Fibroblast of skin of abdomen (primary cell): ENCODE data around the gene TICAM1. TPM values are rescaled to one million over a fixed set of nuclear protein-coding genes. Genes with fewer than 3 reads are reported as not detected.
A peak's percentile ranks its signal among the peaks of the same experiment; 100 is the strongest.
"Not testable (repeated sequence)": the region's sequence is repeated elsewhere in the genome, so short reads cannot be mapped to it uniquely, and the experiment has no call there.

Experiments
- DNase-seq: peaks from one replicate; pipeline ENCODE4 v3.0.0-alpha.2; 2013
- polyA plus RNA-seq, 2 experiments: library from polyadenylated mRNA; unstranded; fragments of 120-200 nt; gene quantifications; one replicate each; pipeline ENCODE4 v1.2.1, GENCODE V29; 2013; ENCODE audit not compliant: insufficient read length in 2 of 2

Gene TICAM1
- 16.5 TPM for polyA plus RNA-seq (2013, experiment 1 of 2; ENCODE audit: insufficient read length)
- polyA plus RNA-seq (2013, experiment 2 of 2; ENCODE audit: insufficient read length) = 17.1 TPM

- DNase-seq = peak; percentile 59
These were observed at the start of gene TICAM1 for GRCh38 chr19:4831304-4831978. Gene TICAM1 (minus strand): TSS chr19:4831712. CDS start chr19:4818377, 13,335 bp downstream.

- DNase-seq = no peak
These were observed 47.5 kb upstream of the TICAM1 start for GRCh38 chr19:4879041-4879440.

GRCh38 chr19:4878491-4878968 is 47.0 kb upstream of the TICAM1 start:
- no peak for DNase-seq

GRCh38 chr19:4877753-4878490 is 46.4 kb upstream of the TICAM1 start:
- DNase-seq = no peak

GRCh38 chr19:4873930-4874329 is 42.4 kb upstream of the TICAM1 start:
- DNase-seq = no peak

GRCh38 chr19:4871711-4872110 is 40.2 kb upstream of the TICAM1 start:
- DNase-seq = no peak

GRCh38 chr19:4870025-4870700 is 38.7 kb upstream of the TICAM1 start:
- peak; percentile 90 for DNase-seq

GRCh38 chr19:4868286-4868834 is 36.8 kb upstream of the TICAM1 start:
- no peak for DNase-seq

GRCh38 chr19:4867534-4868285 is 36.2 kb upstream of the TICAM1 start, which contains the start of gene PLIN3:
Gene PLIN3 (minus strand): TSS chr19:4867667. CDS start chr19:4861394, 6,273 bp downstream.
- peak; percentile 95 for DNase-seq

- DNase-seq = peak; percentile 38
These were observed 35.3 kb upstream of the TICAM1 start for GRCh38 chr19:4866595-4867424.

GRCh38 chr19:4861147-4861546 is 29.6 kb upstream of the TICAM1 start:
- no peak for DNase-seq

GRCh38 chr19:4859697-4860096 is 28.2 kb upstream of the TICAM1 start:
- DNase-seq = no peak

GRCh38 chr19:4856468-4856867 is 25.0 kb upstream of the TICAM1 start:
- not testable (repeated sequence) for DNase-seq

GRCh38 chr19:4853506-4853905 is 22.0 kb upstream of the TICAM1 start:
- not testable (repeated sequence) for DNase-seq

- DNase-seq = no peak
These were observed 21.0 kb upstream of the TICAM1 start for GRCh38 chr19:4852484-4852883.

GRCh38 chr19:4851551-4852290 is 20.2 kb upstream of the TICAM1 start:
- peak; percentile 47 for DNase-seq

GRCh38 chr19:4849019-4849418 is 17.5 kb upstream of the TICAM1 start:
- no peak for DNase-seq

GRCh38 chr19:4847190-4847973 is 15.9 kb upstream of the TICAM1 start:
- DNase-seq = no peak

GRCh38 chr19:4845975-4846374 is 14.5 kb upstream of the TICAM1 start:
- DNase-seq = peak; percentile 32
